Activated T-cell treated with anti-CD3 and anti-CD28 coated beads for 4 hours (primary cell): ENCODE data around the gene PML.
A peak's percentile ranks its signal among the peaks of the same experiment; 100 is the strongest.
"Not testable (repeated sequence)": the region's sequence is repeated elsewhere in the genome, so short reads cannot be mapped to it uniquely, and the experiment has no call there.

Source experiments
- DNase-seq: peaks from one replicate; pipeline ENCODE4 v3.0.0-alpha.2; 2020

PML gene

GRCh38 chr15:74064822-74065221 is 70.3 kb downstream of the PML start:
- not testable (repeated sequence) for DNase-seq

GRCh38 chr15:74065684-74066411 is 71.3 kb downstream of the PML start:
- DNase-seq, result peak; percentile 30

GRCh38 chr15:74071645-74072044 is 77.1 kb downstream of the PML start:
- not testable (repeated sequence) for DNase-seq

GRCh38 chr15:74072132-74072531 is 77.6 kb downstream of the PML start:
- DNase-seq, result not testable (repeated sequence)

GRCh38 chr15:74072614-74073337 is 78.3 kb downstream of the PML start:
- DNase-seq, result peak; percentile 11

GRCh38 chr15:74075781-74076180 is 81.3 kb downstream of the PML start:
- DNase-seq, result not testable (repeated sequence)

- DNase-seq, result not testable (repeated sequence)
These were observed 87.9 kb downstream of the PML start, which contains the start of gene GOLGA6A for GRCh38 chr15:74082450-74082849. GOLGA6A (minus strand) TSS chr15:74082550; CDS start chr15:74082509, 41 bp downstream.

GRCh38 chr15:74094567-74094966 is 100.1 kb downstream of the PML start:
- not testable (repeated sequence) for DNase-seq

- DNase-seq, result not testable (repeated sequence)
These were observed 101.1 kb downstream of the PML start for GRCh38 chr15:74095610-74096009.

GRCh38 chr15:74096753-74097474 is 102.4 kb downstream of the PML start:
- not testable (repeated sequence) for DNase-seq
